ENCODE data around the gene TSPEAR.

Gene TSPEAR

DNA sequence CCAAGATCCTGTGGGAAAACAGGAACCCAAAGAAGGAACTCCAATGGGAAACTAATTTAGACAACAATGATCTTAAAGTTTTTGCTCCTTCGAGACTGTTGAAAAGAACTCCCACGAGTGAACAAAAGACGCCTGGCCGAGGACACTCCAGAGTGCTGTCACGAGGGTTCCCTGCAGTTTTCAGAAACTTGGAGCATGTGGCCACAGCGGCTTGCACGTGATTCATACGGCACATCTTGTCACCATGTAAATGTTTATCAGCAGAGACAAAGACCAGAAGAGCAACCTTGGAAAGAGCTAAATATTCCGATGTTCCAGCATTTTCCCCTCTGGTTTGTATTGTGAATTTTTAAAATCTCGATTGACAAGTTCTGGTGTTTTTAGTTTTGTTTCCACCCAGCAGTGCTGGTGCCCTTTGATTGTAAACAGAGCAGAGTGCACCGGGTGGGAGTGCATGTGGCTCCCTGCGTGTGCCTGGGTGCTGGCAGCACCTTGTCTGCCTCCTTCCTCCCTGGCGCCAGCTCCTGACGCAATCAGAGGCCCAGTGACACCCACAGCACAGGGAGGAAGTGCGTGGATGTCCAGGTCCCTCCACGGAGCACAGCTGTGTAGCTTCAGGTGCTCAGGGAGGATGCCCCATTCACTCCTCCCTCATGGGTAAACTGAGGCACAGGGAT is 233.1 kb downstream of the TSPEAR start:
- DNase-seq, result no peak

DNA sequence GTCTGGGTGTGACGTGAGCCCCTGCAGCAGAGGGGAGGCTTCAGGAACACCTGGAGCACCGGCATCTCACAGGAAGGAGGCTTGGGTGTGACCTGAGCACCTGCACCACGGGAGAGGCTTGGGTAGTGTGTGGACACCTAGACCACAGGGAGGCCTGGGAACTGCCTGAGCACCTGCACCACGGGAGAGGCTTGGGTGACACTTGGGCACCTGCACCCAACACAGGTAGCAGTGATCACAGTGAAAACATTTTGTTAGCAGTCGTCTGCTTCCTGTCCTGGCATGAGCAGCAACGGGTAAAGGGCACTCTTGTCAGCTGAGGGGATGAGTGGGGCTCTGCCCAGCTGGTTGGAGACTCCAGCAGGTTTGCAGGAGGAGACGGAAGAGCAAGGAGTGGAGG is 233.7 kb downstream of the TSPEAR start:
- DNase-seq, result no peak

DNA sequence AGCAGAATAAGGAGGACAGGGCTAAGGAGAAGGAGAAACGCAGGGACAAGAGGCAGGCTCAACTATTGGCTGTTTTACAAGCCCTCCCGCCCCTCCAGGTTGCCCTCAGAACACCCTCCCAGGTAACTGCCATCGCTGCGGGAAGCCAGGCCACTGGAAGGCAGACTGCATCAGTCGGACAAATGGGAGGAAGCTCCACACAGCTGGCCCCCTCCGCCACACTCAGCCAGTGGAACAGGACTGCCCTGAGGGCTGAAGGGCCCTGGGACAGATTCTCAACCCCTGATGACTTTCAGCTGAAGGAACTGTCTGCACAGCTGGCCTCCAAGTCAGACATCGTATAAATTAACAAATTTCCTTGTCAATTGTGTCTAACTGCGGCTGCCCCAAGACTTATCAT is 234.2 kb downstream of the TSPEAR start:
- DNase-seq, result no peak

DNA sequence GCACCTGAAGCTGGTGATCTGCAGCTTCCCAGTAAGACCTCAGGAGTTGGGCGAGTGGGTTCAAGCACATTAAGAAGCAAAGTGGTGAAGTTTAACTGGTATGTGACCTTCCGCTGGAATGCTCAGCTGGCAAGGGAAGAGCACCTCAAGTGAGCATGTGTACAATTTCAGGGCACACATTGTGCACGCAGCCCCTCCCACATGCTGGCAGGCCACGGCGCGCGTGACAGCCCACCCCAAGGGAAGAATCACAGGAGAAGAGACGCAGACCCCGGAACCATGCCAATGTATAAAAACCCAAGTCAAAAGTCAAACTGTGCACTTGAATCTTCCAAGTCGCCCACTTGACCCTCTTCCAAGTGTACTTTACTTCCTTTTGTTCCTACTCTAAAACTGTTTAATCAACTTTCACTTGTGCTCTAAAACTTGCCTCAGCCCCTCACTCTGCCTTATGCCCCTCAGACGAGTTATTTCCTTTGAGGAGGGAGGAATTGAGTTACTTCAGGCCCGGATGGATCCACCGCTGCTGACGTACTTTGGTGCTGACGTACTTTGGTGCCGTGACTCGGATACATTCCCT is 236.0 kb downstream of the TSPEAR start:
- DNase-seq, result no peak

DNA sequence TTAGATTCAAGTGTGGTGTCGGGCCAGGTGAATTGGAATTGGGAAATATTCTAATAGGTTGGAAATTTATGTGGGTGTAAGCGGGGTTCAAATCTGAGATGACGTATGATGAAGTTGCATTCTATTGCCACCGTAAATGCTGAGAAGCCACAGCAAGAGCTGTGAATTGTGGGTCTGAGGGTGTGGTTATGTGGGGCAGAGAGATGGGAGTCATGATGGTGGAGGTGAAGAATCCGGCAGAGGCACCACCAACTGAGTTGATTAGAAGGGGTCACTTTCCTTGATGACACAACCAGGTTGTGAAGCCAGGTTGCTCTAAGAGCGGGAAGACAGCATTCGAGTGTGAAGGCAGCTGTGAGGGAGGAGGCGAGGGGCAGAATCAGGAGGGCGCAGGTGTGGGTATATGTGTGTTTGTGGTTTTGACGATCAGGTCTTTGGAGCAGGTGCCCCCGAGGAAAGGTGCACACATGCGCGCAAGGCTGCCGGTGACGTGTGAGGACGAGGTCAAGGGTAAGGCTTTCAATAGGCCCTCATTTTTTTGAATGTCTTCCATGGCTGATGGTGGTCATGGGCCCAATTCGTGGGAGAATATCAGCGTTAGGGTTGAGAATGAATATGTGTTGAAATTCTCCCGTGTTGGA is 237.3 kb downstream of the TSPEAR start:
- no peak for DNase-seq

DNA sequence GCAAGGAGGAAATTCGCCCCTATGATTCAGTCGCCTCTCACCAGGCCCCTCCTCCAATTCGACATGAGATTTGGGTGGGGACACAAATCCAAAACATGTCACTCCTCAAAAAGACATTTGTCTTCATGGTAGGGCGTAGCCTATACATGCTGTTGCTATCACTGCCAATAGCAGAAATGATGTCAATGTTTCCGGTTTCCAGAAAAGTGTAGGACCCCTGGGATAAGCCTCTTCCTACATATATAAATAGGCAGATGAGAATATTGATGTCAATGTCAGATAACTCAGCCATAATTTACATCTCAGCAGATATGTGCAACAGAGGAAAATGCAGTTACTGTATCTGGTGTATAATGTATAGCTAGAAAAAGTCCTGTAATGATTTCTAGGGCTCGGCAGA is 239.4 kb downstream of the TSPEAR start:
- no peak for DNase-seq

DNA sequence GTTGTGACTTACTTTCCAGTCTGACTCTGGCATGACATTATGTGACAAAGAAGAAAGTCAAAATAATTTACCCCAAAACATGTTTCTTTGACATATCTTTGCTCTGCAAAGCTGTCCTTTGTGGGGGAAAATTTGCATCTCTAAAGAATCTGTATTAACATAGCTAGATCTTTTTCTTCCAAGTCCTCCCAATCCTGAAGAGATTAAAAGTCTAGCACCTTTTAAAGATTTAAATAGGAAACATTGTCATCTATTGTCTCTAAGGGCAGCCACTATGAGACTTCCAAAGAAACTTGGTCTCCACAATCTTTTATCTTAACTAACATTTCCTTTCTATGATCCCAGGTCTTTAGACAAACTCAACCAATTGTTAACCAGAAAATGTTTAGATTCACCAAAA is 240.0 kb downstream of the TSPEAR start:
- DNase-seq, result no peak

DNA sequence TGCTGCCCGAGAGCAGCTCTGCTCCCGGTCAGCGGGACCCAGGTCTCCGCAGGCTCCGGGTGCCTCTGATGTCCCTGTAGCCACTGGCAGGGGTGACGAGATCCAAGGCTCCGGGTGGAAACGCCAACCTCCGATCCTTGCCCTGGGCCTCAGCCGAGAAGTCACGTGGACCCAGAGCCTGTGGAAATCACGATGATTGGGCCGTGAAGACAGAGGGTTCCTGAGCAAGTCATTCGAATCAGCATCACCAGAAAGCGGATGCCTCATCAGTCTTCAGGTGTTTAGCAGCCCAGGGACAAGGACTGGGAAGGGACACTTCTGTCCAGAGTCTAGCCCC is 243.5 kb downstream of the TSPEAR start:
- no peak for DNase-seq

DNA sequence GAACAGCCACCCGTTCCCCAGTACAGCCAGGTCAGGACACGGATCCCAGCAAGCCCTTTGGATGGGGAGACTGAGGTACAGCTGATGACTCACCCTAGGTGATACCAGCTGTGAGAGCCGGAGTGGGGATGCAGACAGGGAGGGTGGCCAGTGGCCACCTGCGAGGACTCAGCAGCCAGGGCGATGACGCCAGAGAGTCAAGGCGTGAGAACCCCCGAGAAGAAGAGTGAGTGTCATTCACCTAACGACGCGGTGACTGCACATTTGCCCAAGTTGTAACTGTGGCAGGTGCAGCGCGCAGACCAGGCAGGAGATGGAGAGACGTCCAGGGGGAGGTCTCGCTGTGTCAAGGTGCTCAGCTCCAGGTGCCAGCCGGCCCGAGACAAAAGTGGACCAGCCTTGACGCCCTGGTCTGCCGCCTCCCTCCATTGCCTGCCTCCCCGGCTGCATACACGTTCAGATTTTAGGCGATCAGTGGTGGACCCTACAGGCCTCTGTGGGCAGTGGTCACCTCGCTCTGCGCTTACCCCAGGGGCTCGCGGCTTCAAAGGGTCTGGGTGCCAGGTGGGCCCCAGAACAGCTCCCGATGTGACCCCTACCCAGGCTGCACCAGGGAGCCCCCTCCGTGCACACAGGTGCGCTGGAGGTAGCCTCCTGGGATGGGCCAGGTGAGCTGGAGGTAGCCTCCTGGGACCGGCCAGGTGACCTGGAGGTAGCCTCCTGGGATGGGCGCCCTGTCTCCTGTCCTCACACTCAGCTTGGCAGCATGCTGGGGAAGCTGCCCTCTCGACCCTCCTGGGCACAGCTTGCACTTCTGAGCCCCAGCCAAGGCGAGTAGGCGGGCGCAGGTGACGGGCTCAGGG is 244.1 kb downstream of the TSPEAR start:
- DNase-seq, result no peak

DNA sequence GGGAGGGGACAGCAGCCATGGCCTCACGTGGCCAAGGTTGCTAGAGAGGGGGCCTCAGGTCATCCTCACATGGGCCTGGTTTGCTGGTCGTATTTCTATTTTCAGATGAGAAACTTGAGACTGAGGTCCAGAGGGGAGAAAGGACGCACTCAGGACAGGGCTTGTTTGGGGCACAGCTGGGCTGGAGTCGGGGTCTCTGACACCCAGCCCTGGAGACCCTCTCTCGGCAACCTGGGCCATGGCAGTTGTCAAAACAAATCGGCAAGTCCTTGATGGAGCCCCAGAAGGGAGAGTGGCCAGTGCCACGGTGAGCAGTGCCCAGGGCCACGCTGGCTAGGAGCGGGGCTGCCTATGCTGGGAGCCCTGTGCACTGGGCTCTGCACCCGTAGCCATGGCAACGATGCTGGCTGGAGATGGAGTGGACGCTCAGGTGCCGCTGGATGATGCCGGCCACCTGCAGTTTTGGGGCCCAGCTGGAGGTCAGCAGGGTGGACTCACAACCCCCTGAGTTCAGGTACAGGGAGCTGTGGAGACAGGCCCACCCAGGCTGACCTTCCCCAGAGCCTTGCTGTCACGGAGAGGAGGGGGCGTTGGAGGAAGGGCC is 244.9 kb downstream of the TSPEAR start:
- DNase-seq, result no peak

DNA sequence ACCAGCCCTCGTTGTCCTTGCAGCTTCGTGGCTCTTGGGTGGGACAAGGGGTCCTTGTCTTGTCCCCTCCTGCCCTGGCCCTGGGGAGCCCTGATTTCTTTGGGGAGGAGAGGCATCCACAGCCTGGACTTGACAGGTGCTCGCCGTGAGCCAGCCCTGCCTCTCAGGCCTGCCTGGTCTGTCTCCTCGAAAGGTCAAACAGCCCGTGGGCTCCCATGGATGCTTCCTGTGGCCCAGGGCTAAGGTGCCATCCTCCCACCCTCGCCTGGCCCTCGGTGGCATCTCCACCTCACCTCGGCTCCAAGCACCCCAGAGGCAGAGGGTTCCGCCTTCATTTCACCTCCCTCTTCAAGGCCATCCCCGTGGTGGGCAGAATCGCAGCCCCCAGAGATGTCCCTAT is 247.0 kb downstream of the TSPEAR start:
- DNase-seq, result no peak

DNA sequence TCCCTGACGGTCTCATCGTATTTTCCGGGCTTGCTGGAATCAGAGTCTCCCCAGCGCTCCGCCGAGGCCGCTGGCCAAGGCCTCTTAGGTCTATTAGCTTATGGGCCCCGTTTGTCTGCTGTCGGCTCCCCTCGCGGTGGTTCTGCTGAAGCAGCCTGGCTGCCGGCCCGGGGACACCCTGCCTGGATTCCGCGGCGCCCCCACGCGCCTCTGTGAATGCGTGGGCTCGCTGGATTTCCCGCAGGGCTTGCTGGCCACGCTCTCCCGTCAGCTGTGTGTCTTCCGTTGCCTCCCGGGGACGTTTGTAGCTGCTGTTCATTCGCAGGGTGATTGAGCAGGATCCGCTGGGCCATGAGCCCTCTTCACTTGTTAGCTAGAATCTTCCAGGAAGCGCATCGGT is 247.6 kb downstream of the TSPEAR start:
- no peak for DNase-seq

DNA sequence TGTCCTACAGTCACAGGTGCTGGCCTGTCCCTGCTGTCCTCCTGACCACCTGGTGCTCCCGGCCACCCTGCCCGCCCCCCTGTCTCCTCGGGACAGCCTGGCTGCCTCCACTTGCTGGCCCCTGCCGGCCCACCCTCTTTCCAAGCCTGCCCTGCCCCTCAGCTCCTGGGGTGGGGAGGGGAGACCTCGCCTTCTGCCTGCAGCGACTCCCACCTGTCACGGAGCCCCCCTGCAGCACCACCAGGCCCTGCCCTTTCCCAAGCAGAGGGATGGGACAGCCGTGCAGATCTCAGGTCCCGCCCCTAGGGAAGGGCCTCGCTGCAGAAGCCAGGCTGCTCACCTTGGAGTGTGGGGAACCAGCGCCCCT is 248.6 kb downstream of the TSPEAR start:
- no peak for DNase-seq

DNA sequence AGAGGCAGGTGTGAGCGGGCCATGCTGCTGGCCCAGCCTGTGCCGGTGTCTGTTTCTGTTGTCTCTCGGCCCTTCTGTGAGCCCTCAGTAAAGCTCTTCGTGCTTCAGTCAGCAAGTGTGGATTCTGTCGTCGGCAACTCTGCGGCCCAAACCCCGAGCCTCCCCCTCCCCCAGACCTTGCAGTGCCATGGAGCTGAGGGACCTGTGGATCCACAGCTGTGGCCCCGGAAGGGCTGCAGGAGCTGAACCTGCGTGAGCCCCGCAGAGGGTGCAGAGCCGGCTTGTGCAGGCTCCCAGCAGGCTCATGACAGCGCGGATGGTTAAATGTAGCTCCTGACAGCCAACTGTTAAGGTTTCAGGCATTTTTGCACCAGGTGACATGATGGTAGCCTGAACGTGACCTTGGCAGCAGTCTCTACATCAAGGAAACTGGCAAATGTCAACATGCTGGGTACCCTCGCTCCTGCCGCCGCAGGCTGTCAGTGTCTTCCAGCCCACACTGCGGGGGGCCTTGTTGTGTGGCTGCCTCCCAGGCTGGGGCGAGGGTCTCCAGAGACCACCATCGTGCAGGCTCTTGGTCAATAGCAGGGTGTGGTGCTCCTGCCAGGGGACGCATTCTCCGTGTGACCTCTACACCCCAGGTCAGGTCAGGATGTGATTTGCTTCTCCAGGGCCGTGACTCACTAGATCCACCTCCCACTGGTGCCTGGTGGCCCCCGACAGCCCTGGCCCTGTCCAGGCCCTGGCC is 249.1 kb downstream of the TSPEAR start:
- DNase-seq, result no peak

DNA sequence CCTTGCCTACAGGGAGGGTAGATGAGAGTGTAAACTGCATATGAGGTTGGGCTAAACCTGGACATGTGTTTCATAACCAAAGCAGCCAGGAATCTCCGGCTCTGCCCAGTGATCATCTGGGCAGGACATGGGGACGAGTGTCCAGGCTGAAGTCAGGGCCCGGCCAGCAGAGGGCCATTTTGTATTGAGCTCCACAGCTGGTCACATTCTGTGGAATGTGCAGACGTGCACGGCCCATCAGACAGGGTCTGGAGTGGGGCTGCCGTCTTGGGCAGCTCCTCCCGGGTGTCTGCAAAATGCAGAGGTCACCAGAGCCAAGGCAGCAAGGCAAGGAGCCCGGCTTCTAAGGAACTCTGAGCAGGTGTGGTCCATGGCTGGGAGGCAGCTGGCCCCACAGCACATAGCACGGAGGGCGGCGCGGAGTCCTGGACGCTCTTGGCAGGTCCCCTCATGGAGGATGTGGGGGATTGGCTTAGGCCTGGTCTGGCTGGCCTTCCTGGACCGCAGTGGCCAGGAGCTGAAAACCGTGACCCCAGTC is 249.8 kb downstream of the TSPEAR start:
- no peak for DNase-seq

DNA sequence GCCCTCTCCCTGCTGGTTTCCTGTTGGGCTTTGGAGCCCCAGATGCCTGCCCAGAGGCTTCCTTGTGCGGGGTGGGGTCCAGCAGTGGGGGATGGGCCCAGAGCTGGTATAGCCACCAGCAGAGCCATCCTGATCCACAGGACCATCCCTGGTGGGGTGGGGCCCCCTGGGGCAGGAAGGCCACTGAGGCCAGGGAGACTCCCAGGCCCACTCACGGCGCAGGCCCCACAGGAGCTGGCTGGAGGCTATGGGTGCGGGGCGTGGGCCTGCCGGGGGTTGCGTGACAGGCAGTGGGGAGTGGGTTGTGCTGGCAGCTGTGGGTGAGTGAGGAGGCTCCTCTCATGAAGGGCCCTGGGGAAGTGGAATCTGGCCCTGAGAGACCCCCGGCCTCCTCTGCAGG is 250.4 kb downstream of the TSPEAR start:
- DNase-seq, result no peak

DNA sequence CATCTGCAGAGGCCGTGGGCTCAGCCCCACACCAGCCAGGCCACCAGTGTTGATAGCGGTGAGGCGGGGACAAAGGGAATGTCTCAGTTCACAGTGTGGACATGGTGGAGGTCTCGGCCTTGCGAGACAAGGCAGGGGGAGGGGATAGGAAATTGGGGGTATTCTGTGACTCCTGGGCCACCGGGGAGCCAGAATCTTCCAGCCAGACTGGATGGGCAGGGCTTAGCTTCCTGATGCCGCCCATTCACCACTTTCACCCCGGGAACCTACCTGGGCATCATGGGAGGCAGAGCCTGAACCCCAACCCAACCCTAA is 251.0 kb downstream of the TSPEAR start:
- DNase-seq, result no peak

DNA sequence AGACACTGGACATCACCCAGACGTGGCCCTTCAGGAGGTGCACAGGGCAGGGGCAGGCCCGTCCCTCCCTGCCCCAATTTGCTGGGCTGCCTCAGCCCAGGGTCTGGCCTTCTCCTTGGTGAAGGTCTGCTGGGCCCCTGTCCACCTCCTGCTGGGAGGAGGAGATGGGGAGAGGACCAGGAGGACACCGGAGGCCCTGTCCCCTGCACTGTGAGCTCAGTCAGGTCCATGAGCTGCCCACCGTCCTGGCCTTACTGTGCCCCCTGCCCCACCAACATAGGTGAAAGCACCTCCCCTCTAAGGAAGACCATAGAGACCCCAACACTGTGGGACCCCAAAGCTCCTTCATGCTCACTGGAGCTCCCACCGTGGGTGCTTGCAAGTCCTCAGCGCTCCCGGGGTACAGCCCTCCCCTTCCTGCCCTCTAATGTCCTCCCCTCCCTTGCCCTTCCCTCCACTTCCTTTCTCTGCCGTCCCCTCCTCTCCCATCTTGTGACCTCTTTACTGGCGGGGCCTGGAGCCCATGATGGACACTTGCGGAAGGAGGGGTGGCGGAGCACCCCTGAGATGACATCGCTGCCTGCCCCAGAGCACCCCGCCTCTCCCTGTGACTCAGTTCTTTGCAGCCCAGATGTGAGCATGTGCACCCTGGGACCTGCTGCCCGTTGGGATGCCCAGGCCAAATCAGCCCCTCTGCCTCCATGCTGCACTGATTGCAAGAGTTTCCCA is 251.5 kb downstream of the TSPEAR start:
- DNase-seq, result no peak

DNA sequence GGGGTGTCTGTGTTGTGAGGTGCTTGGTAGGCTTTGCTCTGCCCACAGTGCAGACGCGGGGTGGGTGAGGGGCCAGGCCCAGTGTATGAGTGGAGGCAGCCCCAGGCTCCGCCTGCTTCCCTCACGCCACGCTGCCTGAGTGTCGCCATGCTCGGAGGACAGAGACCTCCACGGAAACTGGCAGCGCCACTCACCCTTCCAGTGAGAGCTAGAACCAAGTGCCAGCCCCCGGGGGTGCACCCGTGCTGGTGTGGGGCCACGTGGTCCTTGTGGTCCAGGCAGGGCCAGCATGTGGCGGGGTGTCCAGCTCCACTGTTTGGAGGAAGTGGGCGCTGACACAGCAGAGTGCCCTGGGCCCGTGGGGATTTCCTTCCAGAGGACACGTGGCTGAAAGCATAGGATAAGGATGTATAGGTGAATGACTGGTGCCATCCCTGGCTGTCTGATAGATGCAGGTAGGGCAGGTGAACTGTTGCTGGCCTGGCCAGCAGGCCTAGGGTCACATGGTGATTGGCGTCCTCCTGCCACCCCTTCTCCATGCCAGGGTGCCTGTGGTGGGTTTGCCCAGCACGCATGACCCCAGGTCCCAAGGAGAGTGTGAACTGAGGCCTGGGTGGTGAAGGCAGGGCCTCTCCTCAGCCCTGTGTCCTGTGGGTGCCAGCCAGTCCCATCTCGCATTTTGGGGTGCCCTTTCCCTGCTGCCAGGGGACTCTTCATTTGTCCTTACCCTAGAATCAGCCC is 252.2 kb downstream of the TSPEAR start:
- no peak for DNase-seq

DNA sequence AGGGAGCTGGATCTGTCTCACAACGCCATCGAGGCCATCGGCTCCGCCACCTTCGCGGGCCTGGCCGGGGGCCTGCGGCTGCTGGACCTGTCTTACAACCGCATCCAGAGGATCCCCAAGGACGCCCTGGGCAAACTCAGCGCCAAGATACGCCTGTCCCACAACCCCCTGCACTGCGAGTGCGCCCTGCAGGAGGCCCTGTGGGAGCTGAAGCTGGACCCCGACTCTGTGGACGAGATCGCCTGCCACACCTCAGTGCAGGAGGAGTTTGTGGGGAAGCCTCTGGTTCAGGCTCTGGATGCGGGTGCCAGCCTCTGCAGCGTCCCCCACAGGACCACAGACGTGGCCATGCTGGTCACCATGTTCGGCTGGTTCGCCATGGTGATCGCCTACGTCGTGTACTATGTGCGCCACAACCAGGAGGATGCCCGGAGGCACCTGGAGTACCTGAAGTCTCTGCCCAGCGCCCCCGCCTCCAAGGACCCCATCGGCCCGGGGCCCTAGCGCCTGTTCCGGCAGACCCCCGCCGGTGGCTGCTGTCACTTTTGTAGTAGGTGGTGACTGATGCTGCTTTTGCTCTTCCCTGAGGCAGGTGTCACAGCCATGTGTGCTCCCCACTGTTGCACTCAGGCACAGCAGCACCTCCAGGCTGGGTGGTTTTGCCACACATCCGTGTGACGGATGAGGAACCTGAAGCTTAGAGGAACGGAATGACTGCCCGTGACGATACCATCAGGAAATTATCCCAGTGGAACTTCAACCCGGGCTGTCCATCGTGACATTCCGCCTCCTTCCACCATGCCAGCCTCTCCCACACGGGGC is 254.2 kb downstream of the TSPEAR start:
- DNase-seq, result no peak

Measured in T1000 (cell line).